SU-DHL-6 (cell line): ENCODE results near the gene RARB.

ENCODE experiments used
- CTCF ChIP-seq: fragments of 200-600 bp; sonication (generic); IDR thresholded peaks from one replicate; pipeline ENCODE4 v1.5.1; 2017; ENCODE audit warnings: antibody characterized with exemption, mild to moderate bottlenecking, low read length, moderate library complexity; ENCODE audit not compliant: insufficient read depth, poor library complexity, severe bottlenecking
- EZH2phosphoT487 ChIP-seq: fragments of 200-600 bp; sonication (generic), shearing (Covaris generic); conservative IDR thresholded peaks from 2 replicates; pipeline ENCODE4 v1.6.1; 2018; ENCODE audit warnings: mild to moderate bottlenecking, antibody characterized with exemption, low read length, moderate library complexity, mixed read lengths

GRCh38 chr3:25587975-25588374, 159.9 kb downstream of the RARB start:
- no peak for TF ChIP-seq CTCF
- TF ChIP-seq EZH2phosphoT487, result no peak
